Superior temporal gyrus (tissue), 1 donor: Measurements from ENCODE around the gene ZNF880.
"Not testable (repeated sequence)": the region's sequence is repeated elsewhere in the genome, so short reads cannot be mapped to it uniquely, and the experiment has no call there.

Experiments
- DNase-seq: peaks from one replicate; pipeline ENCODE4 v3.0.0-alpha.2; 2016; ENCODE audit errors: extremely low spot score

ZNF880 gene

DNA sequence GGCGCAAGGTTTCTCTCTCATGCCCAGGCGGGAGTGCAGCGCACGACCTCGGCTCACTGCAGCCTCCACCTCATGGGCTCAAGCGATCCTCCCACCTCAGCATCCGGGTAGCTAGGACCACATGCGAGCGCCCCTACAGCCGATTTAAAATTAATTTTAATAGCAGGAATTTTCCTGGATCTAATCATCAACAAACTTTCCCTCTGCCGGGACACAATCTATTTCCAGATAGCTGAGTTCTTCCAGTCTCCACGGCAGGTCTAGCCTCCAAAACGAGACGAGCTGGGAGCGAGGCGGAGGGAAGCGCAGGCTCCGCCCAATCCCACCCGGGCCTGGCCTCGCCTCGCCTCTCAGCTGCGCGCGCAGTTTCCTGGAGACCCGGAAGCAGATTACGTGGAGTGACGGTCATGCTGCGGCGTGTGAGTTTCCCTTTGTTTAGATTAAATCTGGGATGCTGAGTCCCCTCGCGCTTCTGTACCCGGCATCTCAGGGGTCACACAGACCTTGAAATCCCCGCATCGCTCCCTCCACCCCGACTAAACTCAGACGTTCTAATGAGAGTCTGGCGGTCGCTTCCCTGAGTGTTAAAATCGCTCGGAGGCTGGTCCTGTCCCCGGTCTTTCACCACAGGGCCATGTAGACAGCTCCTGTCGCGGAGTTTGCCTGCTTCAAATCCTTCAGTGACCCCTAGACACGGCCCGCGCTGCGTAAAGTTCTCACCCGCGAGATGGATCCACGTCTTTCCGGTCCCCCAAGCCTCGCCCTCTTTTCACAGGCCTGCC lies at the start of gene ZNF880:
TSS of gene ZNF880 (plus strand) at position 365 of the 782 bp plus-strand sequence. CDS start at position 408, 43 bp downstream.
- peak; percentile 95 for DNase-seq

- no peak for DNase-seq
These were observed 47.3 kb upstream of the ZNF880 start for GRCh38 chr19:52322429-52322828.

- DNase-seq: no peak
These were observed 38.0 kb upstream of the ZNF880 start for GRCh38 chr19:52331757-52332156.

- DNase-seq: no peak
These were observed 34.0 kb upstream of the ZNF880 start for GRCh38 chr19:52335768-52336116.

DNA sequence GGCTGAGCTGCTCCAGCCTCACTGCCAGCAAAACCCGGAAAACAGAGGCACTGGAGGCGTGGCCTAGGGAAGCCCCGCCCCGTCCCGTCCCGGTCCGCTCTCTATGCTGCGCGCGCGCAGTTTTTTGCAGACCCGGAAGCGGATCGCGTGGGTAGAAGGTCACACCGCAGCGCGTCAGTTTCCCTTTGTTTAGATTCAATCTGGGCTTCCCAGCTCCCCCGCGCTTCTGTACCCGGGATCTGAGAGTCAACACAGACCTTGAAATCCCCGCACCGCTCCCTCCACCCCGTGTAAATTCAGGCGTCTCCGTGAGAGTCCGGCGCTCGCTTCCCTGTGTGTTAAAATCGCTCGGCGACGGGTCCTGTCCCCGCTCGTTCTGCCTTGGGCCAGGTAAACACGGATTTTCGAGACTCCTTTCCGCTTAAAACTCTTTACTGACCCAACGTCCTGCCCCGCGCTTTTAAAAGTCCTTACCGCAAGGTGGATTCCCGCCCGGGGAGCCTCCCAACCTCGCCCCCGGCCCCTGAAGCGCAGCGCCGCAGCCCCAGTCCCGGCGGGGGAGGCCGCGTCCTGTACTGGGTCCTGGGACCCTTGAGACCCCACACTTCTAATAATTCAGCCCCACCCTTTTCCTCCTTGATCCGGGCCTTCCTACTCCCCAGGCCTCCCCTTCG lies 33.5 kb upstream of the ZNF880 start, which contains the start of gene ZNF610:
TSS of gene ZNF610 (plus strand) at position 127 of the 674 bp plus-strand sequence. CDS start 12,930 bp downstream, outside the sequence.
- peak; percentile 96 for DNase-seq

DNA sequence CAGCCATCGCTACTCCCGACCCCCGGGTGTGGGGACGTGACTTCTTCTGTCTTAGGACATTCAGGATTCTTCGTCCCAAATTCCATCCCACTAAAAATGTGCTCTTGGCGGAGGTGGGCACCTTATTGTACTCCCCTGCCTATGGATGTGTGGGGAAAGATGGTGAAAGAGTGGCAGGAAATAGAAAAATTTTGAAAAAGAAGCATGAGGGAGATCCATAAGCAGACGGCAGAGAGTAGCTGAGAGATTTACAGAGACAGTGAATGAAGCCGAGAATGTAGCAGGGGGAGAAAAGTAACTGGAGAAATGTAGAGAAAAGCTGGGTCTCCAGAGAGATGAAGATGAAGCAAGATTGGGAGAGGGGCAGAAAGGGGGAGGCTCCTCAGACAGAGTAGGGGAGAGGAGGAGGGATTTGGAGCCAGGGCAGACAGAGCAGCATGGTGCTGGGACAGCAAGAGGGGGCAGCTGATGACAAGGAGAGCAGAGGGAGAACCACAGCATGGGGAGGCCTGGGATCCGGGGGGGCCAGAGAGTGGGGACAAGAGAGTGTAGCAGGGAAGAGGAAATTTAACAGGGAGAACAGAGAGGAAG lies 32.8 kb upstream of the ZNF880 start:
- no peak for DNase-seq

- not testable (repeated sequence) for DNase-seq
These were observed 30.7 kb upstream of the ZNF880 start for GRCh38 chr19:52339022-52339421.

- peak; percentile 31 for DNase-seq
These were observed 26.2 kb upstream of the ZNF880 start for GRCh38 chr19:52343548-52343947.

DNA sequence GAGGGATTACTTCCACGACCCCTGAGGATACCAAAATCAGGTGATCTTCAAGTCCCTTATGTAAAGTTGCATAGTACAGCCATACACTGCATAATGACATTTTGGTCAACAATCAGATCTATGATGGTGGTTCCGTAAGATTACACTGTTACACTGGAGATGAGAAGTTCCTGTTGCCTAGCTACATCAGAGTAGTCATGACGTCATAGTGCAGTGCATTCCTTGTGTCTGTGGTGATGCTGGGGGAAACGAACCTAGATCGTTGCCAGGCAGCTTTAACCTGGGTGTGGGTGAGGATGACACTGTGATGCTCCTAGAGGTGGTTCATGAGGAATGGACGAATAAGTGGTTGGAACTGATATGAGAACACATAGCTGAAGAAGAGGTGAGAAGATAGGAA lies 24.6 kb upstream of the ZNF880 start:
- no peak for DNase-seq

GRCh38 chr19:52351512-52351911 lies 18.2 kb upstream of the ZNF880 start:
- DNase-seq: no peak

DNA sequence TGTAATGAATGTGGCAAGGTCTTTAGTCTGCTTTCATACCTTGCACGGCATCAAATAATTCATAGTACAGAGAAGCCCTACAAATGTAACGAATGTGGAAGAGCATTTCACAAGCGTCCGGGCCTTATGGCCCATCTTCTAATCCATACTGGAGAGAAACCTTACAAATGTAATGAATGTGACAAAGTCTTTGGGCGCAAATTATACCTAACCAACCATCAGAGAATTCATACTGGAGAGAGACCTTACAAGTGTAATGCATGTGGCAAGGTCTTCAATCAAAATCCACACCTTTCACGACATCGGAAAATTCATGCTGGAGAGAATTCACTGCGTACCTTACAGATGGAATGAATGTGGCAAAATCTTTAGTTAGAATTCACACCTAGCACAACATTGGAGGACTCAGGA lies 3.3 kb upstream of the ZNF880 start:
- DNase-seq: no peak

DNA sequence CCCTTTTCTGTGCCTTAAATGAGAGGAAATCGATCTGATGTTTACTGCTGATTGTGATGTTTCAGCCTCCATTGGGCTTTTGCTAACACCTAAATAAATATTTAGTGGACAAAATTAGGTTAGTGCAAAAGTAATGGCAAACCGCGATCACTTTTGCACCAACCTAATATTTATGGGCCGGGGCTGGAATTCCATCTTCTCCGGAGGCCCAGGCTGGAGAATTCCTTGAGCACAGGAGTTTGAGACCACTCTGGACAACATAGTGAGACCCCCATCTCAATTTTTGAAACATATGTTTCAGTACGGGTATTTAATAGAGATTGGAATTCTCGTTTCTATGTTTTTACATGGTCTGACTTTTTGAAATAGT lies 603 bp downstream of the ZNF880 start:
- no peak for DNase-seq

- no peak for DNase-seq
These were observed 21.4 kb downstream of the ZNF880 start for GRCh38 chr19:52391135-52391534.

DNA sequence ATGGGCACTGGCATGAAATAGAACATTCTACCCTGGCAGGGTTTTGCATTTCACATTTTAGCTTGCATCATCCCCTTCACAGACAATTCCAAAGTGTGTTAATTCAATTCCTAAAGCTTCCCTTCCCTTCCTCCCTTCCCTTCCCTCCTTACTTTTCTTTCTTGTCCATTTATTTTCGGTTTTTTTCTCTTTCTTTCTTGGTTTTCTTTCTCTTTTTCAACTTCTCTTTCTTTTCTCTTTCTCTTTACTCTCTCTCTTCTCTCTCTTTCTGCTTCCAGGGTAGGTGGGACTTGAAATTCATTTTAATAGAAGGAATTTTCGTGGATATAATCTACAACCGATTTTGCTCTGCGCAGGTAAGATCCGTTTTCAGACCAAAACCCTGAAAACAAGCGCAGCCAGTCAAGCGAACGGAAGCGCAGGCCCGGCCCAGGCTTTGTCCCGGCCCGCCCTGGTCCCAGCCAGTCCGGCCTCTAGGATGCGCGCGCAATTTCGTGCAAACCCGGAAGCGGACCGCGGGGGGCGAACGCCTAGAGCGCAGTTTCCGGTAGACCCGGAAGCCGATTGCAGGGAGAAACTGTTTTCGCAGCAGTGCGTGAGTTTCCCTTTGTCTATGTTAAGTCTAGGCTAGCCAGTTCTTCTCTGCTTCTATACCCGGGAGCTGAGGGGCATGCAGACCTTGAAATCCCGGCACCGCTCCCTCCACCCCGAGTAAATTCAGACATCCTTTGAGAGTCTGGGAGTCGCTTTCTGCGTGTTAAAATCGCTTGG lies 27.8 kb downstream of the ZNF880 start, which contains the start of gene ZNF528:
TSS of gene ZNF528 (plus strand) at position 540 of the 771 bp plus-strand sequence. CDS start 4,165 bp downstream, outside the sequence.
- DNase-seq: peak; percentile 97

- DNase-seq: no peak
These were observed 28.3 kb downstream of the ZNF880 start for GRCh38 chr19:52398081-52398441.

DNA sequence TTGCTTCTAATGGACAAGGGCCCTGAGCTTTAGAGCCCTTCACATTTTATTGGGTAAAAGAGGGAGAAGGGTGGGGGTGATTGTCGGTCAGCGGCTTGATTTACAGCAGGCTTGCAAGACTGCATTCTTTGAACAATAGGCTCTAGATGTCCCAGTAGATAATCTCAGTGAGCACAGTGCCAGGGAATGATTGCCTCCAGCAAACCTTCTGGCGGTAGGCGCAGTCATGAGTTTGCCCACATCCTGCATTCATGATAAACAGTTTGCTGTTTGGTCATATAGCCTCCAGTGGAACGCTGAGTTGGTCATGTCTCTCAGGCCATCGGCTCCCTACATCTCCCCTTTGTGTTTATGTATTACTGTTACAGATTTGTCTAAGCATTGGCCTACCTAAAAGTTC lies 40.6 kb downstream of the ZNF880 start:
- DNase-seq: no peak

- no peak for DNase-seq
These were observed 46.0 kb downstream of the ZNF880 start for GRCh38 chr19:52415711-52416110.

DNA sequence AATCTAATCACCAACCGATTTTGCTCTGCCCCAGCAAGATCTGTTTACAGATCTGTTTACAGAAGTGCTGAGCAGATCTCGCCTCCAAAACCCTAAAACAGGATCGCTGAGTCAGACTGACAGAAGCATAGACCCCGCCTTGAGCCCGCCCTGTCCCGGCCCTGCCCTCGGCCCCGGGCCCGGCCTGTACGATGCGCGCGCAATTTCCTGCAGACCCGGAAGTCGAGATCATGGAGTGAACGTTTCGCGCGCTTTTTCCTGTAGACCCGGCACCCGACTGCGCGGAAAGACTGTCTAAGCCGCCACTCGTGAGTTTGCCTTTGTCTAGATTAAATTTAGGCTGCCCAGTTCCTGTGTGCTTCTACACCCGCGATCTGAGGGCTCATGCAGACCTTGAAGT lies 59.2 kb downstream of the ZNF880 start, which contains the start of gene ZNF534:
TSS of gene ZNF534 (plus strand) at position 212 of the 400 bp plus-strand sequence. CDS start 2,327 bp downstream, outside the sequence.
- no peak for DNase-seq
